SH-SY5Y (cell line): Measurements from ENCODE around the gene DLG2.

Source experiments
- GATA2 ChIP-seq: IDR thresholded peaks from 2 replicates; pipeline ENCODE4 v1.6.1; 2011; ENCODE audit warnings: mild to moderate bottlenecking, low read depth, low read length
- GATA3 ChIP-seq: IDR thresholded peaks from 2 replicates; pipeline ENCODE4 v1.6.1; 2011; ENCODE audit warnings: low read depth, mild to moderate bottlenecking, low read length, moderate library complexity

The DLG2 gene

DNA sequence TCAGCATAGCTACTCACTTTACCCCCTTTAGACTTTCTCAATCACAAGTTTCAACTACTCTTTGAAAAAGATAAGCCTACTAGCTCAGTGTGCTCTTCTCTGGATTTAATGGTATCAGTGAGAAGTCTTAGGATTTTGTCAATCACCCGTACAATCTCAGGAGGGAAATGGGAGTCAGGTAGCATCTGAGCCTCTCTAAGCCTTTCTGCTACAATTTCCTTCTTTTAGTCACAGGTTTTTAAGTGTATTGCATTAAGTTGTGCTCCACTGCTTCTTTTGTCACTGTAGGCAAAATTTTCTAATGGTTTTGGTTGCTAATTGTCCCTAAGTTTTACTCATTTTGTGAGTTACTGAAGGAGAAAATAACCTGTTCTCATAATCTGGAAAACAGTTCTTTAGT, 1582.4 kb downstream of the DLG2 start:
- TF ChIP-seq GATA2, result no peak
- TF ChIP-seq GATA3, result no peak

DNA sequence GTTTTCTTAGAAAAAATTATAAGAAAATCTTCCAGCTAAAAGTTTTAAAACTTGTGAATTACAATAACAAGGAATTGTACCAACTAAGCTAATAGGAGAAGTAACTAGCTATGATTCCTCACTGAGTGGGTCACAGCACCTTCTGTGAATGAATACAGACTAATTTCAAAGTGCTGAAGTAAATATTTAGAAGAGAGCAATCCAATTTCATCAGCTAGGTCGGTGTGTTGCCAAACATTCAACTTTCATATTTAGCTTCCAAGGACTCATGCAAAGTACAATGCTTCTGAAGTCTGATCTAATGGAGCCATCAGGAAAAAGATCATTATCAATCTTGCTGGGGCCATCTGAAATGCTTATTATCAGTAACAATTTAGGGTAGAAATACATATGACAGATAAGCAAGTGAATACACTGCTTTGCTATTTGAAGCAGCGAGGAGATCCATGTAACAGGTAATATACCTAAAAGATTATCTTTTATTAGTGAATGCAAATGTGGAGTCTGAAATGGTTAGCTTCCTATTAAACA, 1590.4 kb downstream of the DLG2 start:
- TF ChIP-seq GATA3, result no peak
- no peak; the same call in 1 of the 2 replicates for TF ChIP-seq GATA2

DNA sequence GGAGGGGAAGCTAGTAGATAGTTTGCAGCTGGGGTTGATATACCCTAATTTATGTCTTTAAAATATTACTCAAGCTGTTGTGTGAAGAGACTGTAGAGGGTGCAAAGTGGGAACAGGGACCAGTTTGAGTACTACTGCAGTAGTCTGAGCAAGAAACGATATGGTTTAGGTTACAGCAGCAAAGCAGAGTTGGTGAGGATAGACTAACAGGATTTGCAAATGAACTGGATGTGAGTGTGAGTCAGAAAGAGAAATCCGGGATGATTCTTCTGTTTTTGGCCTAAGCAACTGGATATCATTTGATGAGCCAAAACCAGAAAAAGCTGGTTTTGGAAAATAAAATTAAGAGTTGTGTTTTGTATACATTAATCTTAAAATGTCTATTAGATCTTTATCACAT, 1591.5 kb downstream of the DLG2 start:
- no peak for TF ChIP-seq GATA2

DNA sequence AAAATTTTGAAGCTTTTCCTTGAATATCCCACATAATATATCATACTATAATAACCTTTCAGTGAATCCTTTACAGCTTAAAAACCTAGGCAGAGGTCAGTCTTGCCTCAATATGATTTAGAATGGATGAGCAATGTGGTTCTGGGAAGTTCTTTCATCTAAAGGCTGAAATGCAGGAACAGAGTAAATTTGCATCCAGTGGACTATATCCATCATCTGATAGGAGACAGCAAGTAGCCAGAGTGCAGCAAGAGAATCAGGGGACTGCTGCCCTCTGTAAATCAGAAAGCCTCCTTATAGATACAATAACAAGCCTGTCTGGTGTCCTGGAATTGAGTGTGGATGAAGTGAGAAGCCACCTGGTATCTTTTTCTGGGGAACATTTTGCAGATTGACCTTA, 1592.7 kb downstream of the DLG2 start:
- TF ChIP-seq GATA3 (no peak), GATA2 (no peak)

DNA sequence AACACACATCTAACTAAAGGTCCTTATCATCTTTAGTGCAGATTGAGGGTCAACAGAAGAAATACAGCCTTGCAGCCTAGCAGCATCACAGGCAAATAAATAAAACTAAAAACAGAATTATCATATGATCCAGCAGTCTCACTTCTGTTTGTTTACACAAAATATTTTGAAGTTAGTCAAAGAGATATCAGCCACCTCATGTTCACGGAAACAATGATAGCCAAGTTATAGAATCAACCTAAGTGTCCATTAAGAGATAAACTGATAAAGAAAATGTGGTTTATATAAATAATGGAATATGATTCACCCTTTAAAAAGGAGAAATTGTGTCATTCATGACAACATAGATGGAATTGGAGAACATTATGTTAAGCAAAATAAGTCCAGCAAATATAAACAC, 1602.9 kb downstream of the DLG2 start:
- TF ChIP-seq GATA2 (no peak), GATA3 (no peak)

DNA sequence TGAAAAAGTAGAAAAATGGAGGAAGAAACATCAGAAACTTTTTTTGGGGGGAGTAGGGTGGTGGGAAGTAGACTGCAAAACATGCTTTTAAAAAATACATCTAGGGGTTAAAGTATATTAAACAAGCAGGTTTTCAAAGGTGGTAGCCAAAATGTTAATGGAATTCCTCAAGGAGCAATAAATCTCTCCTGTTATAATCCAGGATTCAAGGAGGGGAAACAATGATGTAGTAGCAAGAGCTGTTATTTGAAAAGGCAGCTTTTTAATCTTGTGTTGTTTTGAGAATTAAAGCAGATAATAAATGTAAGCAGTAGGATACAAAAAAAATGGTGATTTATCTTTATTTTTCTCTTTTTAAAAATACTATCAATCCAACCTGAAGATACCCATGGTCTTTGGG, 1604.4 kb downstream of the DLG2 start:
- TF ChIP-seq GATA2, result no peak
- no peak for TF ChIP-seq GATA3

DNA sequence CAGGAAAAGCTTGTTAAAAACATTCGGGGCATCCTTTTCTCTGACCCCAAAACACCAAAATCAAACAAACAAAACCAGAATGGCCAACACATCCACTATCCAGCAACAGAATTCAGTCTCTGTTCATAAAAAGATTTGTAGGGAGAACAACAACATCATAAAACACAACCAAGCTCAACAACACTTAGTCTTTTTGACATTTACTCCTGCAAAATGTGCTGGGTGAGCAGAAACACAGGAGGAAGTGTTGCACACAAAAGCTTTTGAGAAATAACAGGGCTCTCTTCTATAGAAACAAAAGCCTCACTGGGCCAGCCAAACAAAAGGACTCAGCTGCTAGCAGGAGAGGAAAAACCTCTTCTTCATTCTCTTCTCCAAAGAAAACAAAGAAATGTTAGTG, 1604.9 kb downstream of the DLG2 start:
- TF ChIP-seq GATA2 (no peak), GATA3 (no peak)

DNA sequence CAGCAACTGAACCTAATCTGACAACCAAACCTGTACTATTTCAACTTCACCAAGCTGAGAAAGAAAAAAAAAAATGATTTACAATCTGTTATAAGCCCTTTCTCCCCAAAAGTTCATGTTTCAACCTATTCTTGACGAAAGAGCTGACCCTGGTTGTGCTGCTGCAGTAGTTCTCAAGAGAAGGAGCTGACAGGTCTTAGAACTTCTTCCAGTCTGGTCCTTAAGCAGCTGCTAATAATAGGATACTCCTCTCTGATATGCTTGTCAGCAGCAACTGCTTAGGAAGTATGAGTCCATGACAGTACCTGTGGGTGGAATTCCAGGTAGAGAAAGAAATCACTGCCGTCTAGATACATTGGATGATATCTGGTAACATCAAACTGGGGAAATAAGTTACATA, 1605.9 kb downstream of the DLG2 start:
- TF ChIP-seq GATA3, result no peak
- TF ChIP-seq GATA2, result no peak

DNA sequence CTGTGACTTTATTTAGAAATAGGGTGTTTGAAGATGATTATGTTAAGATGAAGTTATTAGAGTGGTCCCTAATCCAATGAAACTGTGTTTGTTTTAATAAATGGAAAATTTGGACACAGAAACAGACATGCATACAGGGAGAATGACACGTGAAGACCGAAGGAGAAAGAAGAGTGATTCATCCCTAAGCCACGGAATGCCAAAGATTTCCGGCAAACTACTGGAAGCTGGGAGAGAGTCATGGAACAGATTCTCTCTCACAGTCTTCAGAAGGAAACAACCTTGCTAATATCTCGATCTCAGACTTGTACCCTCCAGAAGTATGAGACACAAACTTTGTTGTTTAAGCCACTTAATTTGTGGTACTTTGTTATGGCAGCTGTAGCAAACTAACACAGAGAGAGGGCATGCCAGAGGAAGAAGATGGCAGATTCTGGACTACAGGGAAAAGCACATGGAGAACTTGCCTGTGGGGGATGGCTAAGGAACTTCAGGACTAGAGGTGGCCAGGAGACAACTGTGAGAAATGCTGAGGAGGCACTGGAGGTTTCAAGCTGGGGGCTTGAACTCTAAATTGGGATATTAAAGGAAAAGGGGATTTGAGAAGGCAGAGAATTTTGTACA, 1607.5 kb downstream of the DLG2 start:
- no peak for TF ChIP-seq GATA2
- no peak for TF ChIP-seq GATA3

DNA sequence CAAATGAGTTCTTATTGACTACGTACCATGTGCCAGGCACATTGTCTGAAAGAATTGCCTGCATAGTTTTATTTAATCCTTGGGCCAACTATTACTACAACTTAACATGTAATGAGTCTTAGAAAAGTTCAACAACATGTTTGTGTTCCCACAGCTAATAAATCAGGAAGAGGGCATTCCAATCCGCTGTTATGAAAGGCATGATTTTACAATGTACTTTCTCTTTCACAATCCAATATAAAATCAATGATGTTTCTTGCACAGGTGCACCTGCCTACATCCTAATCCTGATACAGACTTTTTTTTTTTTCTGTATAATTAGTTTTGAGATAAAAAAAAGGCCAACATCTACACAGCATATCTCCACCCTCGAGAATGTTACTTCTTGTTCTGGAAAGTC, 1612.6 kb downstream of the DLG2 start:
- TF ChIP-seq GATA2, result no peak
- no peak for TF ChIP-seq GATA3

DNA sequence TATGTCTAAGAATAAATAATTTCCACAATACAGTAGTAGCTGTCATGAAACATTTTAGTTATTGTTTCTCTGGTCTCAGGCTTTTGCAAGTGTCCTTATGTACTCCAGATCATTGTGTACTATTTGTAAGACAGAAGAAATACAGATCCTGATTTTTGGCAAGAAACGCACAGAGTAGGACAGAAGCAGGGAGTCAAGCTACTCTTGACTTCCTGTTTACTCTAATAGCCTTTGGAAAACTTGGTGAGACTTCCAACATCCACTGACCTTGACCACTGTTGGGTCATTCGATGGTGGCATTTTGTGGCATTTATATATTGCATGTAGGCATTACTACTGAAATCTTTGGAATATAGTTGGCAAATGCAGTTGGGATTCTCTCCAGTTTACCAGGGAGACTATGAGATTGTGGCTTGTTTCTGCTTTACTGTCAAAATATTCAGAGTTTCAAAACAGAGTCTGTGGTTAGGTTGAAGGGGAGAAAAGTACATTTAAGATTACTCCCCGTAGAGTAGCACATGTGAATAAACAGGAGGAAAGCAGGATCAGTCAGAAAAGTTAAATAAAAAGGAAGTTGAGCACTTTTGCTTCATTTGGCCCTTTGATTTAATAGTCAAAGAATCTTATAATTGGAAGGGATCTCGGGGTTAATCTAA, 1614.8 kb downstream of the DLG2 start:
- TF ChIP-seq GATA3, result no peak
- TF ChIP-seq GATA2, result no peak

DNA sequence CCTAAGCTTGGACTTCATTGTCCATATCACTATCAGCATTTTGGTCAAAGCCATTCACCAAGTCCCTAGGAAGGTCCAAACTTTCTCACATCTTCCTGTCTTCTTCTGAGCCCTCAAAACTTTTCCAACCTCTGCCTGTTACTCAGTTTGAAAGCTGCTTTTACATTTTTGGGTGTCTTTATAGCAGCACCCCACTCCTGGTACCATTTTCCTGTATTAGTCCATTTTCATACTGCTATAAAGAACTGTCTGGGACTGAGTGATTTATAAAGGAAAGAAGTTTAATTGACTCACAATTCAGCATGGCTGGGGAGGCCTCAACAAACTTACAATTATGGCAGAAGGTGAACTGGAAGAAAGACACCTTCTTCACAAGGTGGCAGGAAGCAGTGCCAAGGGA, 1624.0 kb downstream of the DLG2 start:
- TF ChIP-seq GATA2 (no peak), GATA3 (no peak)

DNA sequence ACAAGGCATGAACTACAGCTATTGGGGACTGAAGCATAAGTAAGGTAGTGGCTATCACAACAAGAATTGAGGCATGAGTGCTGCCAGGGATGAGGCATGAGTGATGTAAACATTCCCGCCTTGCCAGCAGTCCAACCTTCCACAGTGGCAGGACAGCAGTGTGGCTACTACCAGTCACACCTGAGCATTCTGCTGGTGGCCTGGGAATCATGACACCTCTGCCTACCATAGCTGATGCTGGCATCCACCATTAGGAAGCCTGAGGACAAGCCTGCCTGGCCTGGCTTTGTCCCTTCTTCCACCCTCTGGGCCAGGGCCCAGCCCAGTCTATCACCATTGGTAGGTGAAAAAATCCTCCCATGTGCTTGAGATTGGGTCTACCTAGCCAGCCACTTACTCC, 1628.2 kb downstream of the DLG2 start:
- no peak for TF ChIP-seq GATA2
- no peak for TF ChIP-seq GATA3

DNA sequence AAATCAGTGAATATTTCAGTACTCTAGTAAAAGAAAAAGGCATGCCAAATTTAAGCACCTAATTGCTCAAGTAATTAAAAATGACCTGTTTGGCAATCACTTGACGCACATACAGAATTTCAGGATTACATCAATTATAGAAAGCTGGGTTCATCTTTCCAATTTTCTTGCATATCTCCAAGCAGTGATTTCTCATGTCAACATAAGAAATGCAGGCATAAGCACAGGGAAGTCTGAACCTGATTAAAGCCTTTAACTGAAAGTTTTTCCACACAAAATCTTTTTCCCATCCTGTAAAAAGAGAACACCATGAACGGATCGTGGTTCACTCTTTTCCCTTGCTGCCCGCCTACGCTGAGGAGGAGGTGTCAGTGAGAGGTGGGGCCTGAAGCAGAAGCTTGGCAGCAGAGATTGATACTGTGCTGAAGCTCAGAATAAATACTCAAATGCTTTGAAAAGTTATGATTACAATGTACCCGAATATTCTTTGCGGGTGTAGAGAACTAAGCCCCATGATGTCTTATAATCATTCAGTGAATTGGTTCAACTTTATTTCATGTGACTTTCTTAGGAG, 1636.9 kb downstream of the DLG2 start:
- TF ChIP-seq GATA3 (no peak), GATA2 (no peak)

DNA sequence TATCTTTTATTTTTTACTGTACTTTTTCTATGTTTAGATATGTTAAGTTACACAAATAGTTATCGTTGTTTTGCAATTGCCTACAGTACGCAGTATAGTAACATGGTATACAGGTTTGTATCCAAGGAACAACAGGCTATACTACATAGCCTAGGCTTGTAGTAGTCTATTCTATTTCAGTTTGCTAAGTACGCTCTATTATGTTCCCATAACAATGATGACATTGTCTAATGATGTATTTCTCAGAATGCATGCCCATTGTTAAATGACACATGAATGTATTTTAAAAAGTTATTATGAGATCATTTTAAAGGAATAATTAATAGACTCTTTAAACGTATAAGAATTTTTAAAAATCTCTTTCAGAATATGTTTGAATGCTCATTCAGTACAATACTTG, 1644.3 kb downstream of the DLG2 start:
- TF ChIP-seq GATA2, result no peak
- TF ChIP-seq GATA3, result no peak

DNA sequence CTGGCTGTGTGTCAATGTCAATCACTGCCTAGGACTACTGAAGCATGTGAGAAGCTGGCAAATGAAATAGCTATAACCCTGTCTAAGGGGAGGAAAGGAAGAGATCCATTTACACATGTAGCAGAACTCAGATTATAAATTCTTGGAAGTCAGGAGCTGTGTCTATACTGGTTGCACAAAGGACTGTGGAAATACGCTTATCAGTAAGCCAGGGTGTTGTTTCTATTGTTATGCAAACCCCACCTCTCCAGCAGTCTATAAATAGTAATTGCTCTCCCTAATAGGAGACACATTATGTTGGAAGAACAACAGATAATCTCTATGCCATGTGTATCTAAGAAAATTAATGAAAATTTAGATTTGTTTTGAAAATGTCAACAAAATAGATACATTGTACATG, 1647.6 kb downstream of the DLG2 start:
- TF ChIP-seq GATA2 (no peak), GATA3 (no peak)
